Esophagus muscularis mucosa (tissue), 3 donors: Measurements from ENCODE around the gene NR2F6.

Source experiments
- POLR2A ChIP-seq: fragments of 450-650 bp; IDR thresholded peaks from one replicate; pipeline ENCODE4 v1.6.1; 2017; ENCODE audit warnings: antibody characterized with exemption, moderate library complexity, mild to moderate bottlenecking, low read depth
- POLR2AphosphoS5 ChIP-seq, 2 donors: sonication (generic); formaldehyde crosslinking; IDR thresholded peaks; one replicate each; pipeline ENCODE4 v1.6.1; 2017; ENCODE audit warnings: antibody characterized with exemption in 2 of 2
- TF ChIP-seq, protein P1 (sequence below), 3 experiments: fragments of 200-600 bp in 2 of 3; fragments of 450-650 bp in 1 of 3; sonication (generic) in 2 of 3; IDR thresholded peaks; one replicate each; pipeline ENCODE4 v1.5.1; 2017 to 2019; ENCODE audit warnings: antibody characterized with exemption in 3 of 3, mild to moderate bottlenecking in 2 of 3, moderate library complexity in 1 of 3

- TF ChIP-seq POLR2AphosphoS5 (IDR thresholded peaks at IDR 0.05) (no peak), POLR2A (no peak)
- TF ChIP-seq, protein P1, sequence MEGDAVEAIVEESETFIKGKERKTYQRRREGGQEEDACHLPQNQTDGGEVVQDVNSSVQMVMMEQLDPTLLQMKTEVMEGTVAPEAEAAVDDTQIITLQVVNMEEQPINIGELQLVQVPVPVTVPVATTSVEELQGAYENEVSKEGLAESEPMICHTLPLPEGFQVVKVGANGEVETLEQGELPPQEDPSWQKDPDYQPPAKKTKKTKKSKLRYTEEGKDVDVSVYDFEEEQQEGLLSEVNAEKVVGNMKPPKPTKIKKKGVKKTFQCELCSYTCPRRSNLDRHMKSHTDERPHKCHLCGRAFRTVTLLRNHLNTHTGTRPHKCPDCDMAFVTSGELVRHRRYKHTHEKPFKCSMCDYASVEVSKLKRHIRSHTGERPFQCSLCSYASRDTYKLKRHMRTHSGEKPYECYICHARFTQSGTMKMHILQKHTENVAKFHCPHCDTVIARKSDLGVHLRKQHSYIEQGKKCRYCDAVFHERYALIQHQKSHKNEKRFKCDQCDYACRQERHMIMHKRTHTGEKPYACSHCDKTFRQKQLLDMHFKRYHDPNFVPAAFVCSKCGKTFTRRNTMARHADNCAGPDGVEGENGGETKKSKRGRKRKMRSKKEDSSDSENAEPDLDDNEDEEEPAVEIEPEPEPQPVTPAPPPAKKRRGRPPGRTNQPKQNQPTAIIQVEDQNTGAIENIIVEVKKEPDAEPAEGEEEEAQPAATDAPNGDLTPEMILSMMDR (IDR thresholded peaks at IDR 0.05) = no peak
Measured at GRCh38 chr19:17234911-17235299, 10.8 kb downstream of the NR2F6 start.
